Hematopoietic multipotent progenitor cell treated with erythropoietin and hydrocortisone succinate and interleukin-3 and kit ligand, for 8 days (in vitro differentiated cells): Measurements from ENCODE around the gene PSKH1.
A peak's percentile ranks its signal among the peaks of the same experiment; 100 is the strongest.
"Not testable (repeated sequence)": the region's sequence is repeated elsewhere in the genome, so short reads cannot be mapped to it uniquely, and the experiment has no call there.

ENCODE experiments used
- DNase-seq: peaks from one replicate; pipeline ENCODE4 v3.0.0-alpha.2; 2015

Gene PSKH1

GRCh38 chr16:67927131-67927941 is 34.3 kb downstream of the PSKH1 start:
- DNase-seq, result no peak

DNA sequence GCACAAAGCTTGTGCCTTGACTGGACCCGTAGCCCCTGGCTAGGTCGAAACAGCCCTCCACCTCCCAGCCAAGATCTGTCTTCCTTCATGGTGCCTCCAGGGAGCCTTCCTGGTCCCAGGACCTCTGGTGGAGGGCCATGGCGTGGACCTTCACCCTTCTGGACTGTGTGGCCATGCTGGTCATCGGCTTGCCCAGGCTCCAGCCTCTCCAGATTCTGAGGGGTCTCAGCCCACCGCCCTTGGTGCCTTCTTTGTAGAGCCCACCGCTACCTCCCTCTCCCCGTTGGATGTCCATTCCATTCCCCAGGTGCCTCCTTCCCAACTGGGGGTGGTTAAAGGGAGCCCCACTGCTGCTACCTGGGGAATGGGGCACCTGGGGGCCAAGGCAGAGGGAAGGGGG is 35.1 kb downstream of the PSKH1 start:
- no peak for DNase-seq

- peak; percentile 72 for DNase-seq
Measured at GRCh38 chr16:67928561-67929364, 35.7 kb downstream of the PSKH1 start.

DNA sequence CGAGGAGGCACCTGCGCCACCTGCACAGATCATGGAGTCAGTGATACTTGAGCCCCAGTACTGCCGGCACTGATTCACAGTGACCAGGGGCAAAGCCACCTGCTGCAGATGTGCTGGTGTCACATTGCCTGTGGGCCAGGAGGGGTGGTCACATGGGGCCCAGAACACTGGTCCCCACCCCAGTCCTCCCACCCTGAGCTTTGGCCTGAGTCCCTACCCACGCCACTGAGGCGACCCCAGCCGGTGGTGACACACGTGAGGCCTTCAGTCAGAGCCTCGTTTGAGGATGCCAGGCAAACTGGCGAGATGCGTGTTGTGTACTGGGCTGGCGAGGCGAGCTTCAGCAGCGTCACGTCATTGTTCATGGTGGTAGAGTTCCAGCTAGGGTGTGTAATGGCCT is 37.1 kb downstream of the PSKH1 start:
- no peak for DNase-seq

DNA sequence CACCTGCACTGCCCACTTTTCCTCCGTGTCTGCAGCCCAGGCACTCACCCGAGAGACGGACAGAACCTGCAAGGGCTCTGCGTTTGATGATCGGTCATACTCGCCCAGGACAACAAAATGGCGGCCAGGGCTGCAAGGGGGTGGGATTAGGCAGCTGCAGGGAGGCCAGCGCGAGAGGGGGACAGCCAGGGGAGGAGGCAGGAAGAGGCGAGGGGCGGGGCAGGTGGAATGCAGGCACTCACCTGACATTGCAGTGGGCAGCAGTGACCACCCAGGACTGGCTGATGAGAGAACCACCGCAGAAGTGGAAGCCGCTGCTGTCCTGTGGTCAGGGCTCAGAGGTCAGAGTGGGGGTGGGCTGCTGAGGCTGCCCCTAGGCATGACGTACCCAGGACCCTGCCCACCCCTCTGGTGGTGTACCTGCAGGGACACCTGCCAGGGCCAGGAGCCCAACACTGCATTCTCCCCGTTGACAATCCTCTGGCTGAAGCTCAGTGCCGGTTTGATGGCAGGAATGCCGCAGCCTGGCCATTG is 37.7 kb downstream of the PSKH1 start:
- DNase-seq, result no peak

DNA sequence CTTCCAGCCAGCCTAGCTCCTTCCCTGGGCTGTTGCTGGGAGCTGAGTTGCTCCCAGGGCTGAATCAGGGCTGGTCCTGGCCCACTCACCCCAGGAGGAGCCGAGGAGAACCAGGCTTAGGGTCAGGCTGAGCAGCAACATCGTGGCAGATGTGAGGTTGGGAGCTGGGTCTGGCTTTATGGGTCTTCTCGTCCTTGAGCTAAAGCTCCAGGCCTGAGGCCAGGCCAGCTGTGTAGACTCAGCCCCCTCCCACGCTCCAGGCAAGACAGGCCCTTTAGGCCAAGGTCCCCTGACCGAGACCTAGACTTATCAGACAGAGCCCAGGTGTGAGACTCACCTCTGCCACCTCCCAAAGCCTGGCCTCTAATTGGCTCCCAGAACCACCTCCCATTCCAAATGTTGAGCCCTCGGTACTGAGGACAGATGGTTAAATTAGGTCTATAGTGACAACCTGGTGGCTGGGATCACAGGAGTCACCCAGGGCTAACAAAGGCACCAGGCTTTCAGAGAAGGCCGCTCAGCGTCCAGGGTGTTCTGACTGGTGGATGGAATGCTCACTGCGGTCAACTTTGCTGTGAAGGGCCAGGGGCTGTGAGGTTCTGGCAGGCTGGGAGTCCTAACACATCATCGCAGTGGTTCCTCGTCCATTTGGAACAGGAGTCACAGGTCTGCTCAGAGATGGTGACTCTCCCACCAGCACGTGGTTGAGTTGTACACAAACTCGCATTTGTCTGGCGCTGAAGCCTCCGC is 38.8 kb downstream of the PSKH1 start, which contains the start of gene CTRL:
TSS of gene CTRL (minus strand) at position 151 of the 750 bp plus-strand sequence. CDS start at position 141, 10 bp downstream.
- no peak for DNase-seq

DNA sequence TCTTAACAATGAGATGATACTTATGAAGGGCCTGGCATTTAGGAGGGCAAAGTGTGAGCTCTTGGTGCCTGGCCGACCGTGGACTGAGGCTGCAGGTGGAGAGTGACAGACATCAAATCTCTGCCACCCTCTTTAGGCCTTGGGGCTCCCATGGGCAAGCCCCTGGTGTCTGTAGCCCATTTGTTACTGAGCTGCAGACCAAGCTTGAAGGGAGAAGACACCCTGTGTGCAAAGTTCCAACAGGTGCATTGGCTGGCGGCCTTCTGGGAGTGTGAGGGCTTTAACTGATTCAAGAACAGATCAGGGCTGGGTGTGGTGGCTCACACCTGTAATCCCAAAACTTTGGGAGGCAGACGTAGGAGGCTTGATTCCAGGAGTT is 39.4 kb downstream of the PSKH1 start:
- no peak for DNase-seq

DNA sequence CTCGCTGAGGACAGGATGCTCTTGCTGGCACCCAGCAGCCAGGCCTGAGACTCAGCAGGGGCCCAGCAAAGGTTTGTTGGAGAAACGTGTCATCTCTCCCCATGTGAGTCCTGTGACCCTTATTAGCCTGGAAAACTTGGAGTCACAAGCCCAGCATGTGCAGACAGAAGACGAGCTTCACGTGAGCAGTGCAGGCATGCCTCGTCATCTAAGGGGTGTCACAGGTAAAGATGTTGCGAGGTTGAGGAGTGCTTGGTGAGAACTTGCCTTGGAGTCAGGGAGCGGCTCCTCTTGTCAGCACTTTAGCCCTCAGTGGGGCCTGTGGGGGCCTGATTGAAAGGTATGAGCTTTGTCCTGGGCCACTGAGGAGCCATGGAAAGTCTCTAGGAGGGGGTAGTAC is 40.8 kb downstream of the PSKH1 start:
- DNase-seq, result no peak

- DNase-seq, result no peak
Measured at GRCh38 chr16:67934306-67935100, 41.4 kb downstream of the PSKH1 start.

DNA sequence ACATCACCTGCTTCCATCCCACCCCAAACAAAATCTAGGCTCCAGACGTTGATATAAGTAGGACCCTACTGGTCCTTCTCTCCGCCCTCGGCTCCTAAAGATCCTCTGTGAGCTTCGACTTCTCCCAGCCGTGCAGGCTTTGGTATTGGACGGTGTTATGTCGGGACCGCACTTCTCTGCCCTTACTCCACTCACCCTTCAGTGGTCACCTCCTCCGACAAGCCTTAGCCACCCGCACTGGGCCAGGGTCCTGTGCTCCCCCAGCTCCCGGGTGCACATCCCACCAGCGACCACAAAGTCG is 42.0 kb downstream of the PSKH1 start:
- DNase-seq, result no peak

DNA sequence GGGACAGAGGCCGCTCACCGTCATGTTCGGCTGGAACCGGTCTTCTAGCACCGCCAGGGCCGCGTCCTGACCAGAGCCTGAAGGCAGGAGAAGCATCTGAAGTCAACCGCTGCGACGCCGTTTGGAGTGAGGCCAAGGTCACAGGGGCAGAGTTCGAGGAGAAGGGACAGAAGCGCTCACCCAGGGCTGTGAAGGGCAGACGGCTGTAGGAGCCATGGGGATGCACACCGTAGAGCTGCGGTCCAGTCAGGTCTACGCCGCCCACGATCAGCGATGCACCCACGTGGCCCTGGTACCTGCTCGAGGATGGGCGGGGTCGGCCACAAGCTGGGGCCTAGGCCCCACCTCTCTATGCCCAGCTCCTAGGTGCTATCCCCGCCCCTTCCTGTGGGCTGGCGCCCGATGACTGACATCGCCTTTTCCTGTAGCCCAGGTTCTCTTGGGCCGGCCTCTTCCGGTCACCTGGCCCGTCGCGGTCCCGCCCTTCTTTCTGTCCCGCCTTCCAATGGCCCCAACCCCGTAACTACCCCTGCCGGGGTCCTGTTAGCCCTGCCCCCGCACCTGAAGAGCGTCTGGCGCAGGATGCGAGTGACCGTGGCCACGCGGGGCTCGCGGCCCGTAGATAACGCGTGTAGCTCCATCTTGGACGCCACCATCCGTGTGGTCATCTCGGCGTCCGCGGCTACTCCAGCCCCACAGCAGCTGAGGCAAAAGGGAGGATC is 42.5 kb downstream of the PSKH1 start:
- DNase-seq, result peak; percentile 97

- peak; percentile 50 for DNase-seq
Measured at GRCh38 chr16:67936124-67936879, 43.2 kb downstream of the PSKH1 start, which contains the start of gene PSMB10. Gene PSMB10, minus strand, starts transcription at chr16:67936850. Its CDS starts 101 bp downstream, at chr16:67936749.

DNA sequence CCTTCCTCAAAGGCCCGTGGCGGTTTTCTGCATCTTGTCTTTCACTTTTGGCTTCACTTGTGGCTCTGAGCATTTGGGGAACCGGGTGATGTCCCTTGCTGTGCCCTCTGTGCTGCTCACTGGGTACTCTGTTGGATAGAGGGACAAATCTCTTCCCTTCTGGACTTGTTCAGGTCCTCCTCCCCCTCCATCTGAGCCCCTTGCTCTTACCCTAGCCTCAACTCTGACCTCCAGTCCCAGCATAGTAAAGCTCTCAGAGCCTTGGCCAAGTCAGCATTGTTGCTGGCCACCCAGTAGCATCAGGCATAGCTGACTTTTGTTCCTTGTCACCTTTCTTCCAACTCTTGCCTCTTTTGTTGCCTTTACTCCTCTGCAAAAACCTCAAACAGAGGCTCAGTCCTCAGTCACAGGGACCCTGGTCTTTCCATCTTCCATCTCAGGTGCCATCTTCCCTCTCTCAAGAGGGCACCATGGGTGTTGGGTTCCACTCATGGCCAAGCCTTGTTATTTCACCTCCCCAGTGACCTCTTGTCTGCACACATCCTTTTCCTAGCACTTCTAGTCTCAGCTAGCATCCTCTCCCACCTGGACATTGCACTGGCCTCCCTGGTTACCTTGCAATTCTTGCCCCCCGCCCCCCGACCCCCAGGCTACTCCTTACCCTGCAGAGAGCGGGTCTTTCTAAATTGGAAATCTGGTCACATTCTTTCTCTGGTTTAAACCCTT is 44.0 kb downstream of the PSKH1 start:
- DNase-seq, result peak; percentile 80

DNA sequence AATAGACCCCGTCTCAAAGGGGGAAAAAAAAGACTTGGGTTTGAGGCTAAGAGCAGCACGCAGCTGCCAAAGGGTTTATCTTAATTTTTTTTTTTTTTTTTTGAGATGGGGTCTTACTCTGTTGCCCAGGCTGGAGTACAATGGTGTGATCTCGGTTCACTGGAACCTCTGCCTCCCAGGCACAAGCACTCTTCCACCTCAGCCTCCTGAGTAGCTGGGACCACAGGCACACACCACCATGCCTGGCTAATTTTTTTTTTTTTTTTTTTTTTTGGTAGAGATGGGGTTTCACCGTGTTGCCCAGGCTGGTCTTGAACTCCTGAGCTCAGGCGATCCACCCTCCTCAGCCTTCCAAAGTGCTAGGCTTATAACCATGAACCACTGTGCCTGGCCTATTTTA is 44.7 kb downstream of the PSKH1 start:
- not testable (repeated sequence) for DNase-seq

DNA sequence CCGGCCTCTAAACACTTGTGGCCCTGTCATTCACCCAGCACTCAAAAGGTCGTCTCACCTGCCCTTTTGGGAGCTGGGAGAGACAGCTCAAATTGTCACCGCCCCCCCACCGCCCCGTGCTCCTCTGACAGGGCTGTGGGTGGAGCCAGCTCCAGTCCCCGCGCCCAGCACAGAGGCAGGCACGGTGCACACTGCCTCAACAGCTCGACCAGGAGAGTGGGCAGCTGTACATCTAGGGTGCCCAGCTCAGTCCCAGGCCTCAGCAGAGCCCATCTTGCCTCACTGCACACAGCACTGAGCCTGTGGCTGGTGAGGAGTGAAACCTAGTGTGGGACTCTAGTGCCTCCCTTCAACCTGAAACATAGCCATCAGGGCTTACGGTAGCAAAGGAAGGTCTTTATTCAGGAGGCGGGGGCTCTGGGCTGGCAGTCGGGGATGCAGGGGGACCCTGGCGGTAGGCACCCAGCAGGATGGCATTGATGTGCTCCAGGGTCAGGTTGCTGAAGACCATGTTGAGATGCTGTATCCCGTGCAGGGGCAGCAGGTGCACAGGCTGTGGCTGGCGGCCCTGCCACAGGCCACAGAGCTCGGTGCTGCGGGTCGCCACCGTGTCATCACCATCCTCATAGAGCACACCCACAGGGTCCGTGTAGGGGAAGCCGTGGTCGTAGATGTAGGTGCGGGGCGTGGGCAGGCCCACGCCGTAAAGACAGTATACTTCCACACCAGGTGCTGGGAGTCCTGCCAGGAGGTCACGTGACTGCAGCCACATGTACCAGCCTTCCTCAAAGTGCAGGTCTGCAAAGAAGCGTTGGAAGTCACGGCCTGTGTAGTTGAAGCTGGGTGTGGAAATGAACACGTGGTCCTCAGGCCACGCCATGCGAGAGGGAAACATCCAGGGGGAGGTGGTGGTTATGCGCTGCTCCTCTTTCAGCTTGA is 46.7 kb downstream of the PSKH1 start:
- DNase-seq, result peak; percentile 51

- DNase-seq, result peak; percentile 75
Measured at GRCh38 chr16:67940446-67941089, 47.5 kb downstream of the PSKH1 start.

DNA sequence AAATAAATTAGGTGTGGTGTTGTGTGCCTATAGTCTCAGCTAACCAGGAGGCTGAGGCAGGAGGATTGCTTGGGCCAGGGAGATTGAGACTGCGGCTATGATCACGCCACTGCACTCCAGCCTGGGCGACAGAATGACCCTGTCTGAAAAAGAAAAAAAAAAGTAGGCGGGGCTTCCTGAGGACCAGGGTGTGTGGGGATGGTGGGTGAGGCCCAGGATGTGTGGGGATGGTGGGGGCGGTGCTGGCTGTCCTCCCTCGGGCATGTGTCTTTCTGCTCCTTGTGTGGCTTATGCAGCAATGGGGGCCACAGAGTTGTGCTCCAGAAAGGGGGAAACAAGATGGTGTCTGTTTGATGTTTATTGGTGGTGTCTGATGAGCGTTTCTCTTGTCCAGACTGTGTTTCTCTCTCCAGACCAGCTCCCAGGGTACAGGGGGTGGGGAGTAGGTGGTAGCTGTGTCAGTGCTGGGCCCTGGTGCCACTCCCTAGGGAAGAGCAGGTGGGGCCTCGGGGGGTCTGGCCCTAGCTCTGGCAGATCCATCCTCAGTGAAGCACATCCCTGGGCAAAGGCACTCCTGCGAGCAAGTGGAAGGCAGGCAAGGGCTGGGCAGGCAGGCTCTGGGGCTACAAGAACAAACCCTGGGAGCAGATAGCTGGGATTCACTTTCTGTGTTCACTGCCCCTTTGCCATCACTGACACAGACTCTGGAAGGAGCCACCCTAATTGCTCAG is 48.6 kb downstream of the PSKH1 start:
- no peak for DNase-seq

DNA sequence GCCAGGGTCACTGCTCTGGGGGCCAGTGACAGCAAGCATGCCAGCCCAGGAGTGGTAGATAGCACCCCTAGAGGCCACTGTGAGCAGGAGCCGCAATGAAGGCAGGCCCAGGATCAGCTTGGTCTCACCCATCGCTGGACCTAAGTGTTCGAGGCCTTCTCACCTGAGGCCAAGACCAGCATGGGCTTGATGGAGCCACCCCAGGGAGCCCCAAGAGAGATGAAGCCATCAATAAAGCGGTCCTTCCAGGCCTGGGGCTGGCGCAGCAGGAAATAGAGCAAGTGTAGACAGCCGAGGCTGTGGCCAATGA is 49.1 kb downstream of the PSKH1 start:
- peak; percentile 60 for DNase-seq
